ENCODE results near the gene PRKAR2B. TPM values are rescaled to one million over a fixed set of nuclear protein-coding genes. Genes with fewer than 3 reads are reported as not detected.

PRKAR2B gene
- total and polyA plus RNA-seq, 2 of the 4 experiments (the other 2 are of a cell fraction), result 3.0 to 3.1 TPM

DNA sequence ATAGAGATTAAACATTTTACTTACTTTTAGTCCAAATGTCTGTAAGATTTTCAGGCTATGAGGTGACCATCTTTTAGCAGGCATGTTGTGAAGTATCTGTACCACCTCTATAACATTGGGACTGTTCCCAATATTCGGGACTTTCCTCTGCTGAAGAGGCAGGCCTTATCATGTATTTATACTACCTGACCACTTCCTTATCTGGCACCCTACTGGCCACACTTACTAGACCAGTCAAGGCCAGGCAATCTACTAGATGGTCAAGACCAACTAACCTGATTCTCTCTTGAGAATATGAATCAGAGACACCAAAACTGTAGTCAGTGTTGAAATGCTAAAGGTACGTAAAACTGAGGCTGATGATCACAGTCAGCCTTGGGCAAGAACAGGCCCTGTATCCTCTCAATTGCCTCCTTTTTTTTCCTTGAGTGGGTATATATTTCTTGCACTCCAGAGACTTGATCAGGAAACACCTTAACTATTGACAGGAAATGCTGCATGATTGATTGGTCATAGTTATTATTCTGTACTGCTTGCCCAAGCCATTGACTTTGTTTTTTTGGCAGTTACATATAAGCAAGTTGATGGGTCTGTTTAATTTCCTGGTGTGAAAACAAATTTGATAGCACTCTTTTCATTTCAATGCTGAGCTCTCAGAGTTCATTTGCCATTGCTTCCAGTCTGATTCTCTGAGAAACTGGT is 5.2 kb upstream of the PRKAR2B start (continued):
- TF ChIP-seq, protein P1, sequence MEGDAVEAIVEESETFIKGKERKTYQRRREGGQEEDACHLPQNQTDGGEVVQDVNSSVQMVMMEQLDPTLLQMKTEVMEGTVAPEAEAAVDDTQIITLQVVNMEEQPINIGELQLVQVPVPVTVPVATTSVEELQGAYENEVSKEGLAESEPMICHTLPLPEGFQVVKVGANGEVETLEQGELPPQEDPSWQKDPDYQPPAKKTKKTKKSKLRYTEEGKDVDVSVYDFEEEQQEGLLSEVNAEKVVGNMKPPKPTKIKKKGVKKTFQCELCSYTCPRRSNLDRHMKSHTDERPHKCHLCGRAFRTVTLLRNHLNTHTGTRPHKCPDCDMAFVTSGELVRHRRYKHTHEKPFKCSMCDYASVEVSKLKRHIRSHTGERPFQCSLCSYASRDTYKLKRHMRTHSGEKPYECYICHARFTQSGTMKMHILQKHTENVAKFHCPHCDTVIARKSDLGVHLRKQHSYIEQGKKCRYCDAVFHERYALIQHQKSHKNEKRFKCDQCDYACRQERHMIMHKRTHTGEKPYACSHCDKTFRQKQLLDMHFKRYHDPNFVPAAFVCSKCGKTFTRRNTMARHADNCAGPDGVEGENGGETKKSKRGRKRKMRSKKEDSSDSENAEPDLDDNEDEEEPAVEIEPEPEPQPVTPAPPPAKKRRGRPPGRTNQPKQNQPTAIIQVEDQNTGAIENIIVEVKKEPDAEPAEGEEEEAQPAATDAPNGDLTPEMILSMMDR (conservative IDR thresholded peaks at IDR 0.05; ENCODE audit: low read depth, low read length), result no peak
- TF ChIP-seq POLR2A (IDR thresholded peaks at IDR 0.05; ENCODE audit: low read depth, low read length), result no peak
- TF ChIP-seq, protein P2, sequence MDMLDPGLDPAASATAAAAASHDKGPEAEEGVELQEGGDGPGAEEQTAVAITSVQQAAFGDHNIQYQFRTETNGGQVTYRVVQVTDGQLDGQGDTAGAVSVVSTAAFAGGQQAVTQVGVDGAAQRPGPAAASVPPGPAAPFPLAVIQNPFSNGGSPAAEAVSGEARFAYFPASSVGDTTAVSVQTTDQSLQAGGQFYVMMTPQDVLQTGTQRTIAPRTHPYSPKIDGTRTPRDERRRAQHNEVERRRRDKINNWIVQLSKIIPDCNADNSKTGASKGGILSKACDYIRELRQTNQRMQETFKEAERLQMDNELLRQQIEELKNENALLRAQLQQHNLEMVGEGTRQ (IDR thresholded peaks at IDR 0.05; ENCODE audit: low read depth, low read length), result no peak

All from IMR-90 (cell line).